HG02970 (cell line): ENCODE measurements around the gene ALAD.

Experiments
- ATAC-seq: cut with Tn5 transposase; IDR thresholded peaks from one replicate; pipeline ENCODE4 v1.9.1; 2021; ENCODE audit warnings: mild to moderate bottlenecking, moderate library complexity, moderate number of reproducible peaks; ENCODE audit not compliant: unreplicated experiment, low FRiP score

Gene ALAD

GRCh38 chr9:113350937-113351336 is 50.1 kb downstream of the ALAD start:
- ATAC-seq = no peak

GRCh38 chr9:113350107-113350661 is 50.9 kb downstream of the ALAD start:
- no peak for ATAC-seq

GRCh38 chr9:113349445-113350094 is 51.5 kb downstream of the ALAD start, which contains the start of gene BSPRY:
Gene BSPRY (plus strand): TSS chr9:113349541. CDS start chr9:113349580, 39 bp downstream.
- ATAC-seq = no peak

GRCh38 chr9:113349066-113349444 is 52.0 kb downstream of the ALAD start:
- no peak for ATAC-seq

GRCh38 chr9:113348437-113348836 is 52.6 kb downstream of the ALAD start:
- no peak for ATAC-seq

- ATAC-seq = no peak
These were observed 55.4 kb downstream of the ALAD start for GRCh38 chr9:113345671-113346070.

- ATAC-seq = no peak
These were observed 55.9 kb downstream of the ALAD start for GRCh38 chr9:113345190-113345589.

- ATAC-seq = no peak
These were observed 57.3 kb downstream of the ALAD start for GRCh38 chr9:113343732-113344231.

GRCh38 chr9:113341712-113342410 is 59.2 kb downstream of the ALAD start:
- ATAC-seq = no peak

GRCh38 chr9:113340011-113340699 is 60.9 kb downstream of the ALAD start, which contains the start of gene WDR31:
Gene WDR31 (minus strand): TSS chr9:113340275. CDS start chr9:113332022, 8,253 bp downstream.
- ATAC-seq = peak; percentile 92

GRCh38 chr9:113337714-113338113 is 63.4 kb downstream of the ALAD start:
- ATAC-seq = no peak
